HG02973 (cell line): ENCODE data around the gene RILPL2.
"Not testable (repeated sequence)": the region's sequence is repeated elsewhere in the genome, so short reads cannot be mapped to it uniquely, and the experiment has no call there.

Source experiments
- ATAC-seq: cut with Tn5 transposase; IDR thresholded peaks from one replicate; pipeline ENCODE4 v1.9.1; 2021; ENCODE audit warnings: moderate library complexity; ENCODE audit not compliant: unreplicated experiment

The RILPL2 gene

DNA sequence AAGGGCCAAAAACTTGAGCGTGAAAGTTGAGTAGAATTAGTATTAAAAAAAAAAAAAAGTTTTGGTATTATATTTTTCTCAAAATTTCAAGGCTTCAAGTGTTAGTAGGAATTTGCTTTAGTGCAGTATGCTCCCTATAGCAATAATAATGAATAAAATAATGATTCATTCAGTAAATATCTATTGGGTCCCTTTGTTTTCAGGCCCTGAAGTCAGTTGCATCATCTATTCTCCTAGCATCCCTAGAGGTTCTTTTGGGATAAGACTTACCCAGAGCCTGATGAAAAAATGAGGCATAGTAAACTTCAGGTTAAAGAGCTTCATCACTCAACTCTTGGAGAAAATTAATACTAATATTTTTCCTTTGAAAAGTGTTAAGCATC, 51.5 kb downstream of the RILPL2 start:
- ATAC-seq: no peak

DNA sequence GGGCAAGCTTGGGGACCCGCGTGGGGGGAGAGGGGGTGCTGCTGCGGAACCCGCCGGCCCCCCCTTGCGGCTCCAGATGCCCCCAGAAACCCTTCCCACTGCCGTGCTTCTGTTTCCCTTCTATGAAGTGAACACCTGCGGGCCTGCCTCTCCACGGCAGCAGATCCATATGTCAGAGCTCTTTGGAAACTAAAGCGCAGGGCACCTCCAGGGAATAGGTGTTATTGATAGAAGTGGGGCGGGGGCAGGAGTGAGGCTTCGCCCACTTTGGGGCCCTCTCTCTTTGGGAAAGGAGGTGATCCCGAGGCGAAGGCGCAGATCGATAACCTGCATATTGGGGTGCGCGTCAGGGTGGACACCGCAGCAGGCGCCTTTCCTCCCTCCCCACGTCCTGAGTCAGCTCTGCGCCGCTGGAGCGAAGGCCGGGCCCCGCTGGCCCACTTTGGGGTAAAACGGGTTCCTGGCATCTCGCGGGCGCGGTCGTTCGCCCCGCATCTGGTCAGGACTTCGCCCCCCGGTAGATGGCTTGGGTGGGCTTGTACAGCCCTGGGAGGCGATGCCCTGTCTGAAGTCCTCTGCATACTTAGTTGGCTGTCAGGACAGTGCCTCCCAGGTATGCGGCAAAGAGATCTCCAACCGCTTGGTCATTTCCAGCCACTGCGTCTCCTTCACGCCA, 52.0 kb downstream of the RILPL2 start:
- no peak for ATAC-seq

DNA sequence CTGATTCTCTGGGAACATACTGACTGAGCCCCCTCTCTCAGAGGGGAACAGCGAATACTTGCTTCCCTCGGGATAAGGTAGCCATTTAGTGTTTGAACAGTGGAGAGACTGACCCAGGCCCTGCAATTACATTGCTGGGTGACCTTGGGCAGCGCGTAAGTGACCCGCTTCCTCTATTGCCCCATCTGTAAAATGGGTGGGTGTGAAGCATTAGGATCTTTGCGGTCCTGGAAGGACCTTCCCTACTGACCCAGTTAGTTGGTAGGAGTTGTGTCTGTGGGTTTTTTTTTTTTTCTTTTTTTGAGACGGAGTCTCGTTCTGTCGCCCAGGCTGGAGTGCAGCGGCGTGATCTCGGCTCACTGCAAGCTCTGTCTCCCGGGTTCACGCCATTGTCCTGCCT, 53.8 kb downstream of the RILPL2 start:
- no peak for ATAC-seq

DNA sequence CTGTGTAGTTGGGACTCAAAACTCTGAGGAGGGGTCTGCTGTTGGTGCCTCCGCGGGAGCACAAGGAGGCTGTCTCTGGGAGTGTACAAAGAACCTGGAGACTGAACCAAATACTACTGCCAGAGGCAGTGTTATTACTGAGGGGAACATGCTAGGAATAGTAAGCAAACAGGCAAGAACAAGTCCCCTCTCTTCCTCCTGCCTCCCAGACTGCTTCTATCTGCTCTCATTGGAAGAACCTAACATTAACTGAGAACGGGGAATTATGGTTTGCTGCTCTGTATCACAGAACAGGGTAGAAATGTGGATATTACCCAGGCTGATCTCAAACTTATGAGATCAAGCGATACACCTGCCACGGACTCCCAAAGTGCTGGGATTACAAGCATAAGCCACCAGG, 57.1 kb downstream of the RILPL2 start:
- no peak for ATAC-seq

DNA sequence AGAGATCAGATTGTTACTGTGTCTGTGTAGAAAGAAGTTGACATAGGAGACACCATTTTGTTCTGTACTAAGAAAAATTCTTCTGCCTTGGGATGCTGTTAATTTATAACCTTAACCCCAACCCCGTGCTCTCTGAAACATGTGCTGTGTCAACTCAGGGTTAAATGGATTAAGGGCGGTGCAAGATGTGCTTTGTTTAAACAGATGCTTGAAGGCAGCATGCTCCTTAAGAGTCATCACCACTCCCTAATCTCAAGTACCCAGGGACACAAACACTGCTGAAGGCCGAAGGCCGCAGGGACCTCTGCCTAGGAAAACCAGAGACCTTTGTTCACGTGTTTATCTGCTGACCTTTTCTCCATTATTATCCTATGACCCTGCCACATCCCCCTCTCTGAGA, 64.1 kb downstream of the RILPL2 start:
- ATAC-seq: not testable (repeated sequence)

DNA sequence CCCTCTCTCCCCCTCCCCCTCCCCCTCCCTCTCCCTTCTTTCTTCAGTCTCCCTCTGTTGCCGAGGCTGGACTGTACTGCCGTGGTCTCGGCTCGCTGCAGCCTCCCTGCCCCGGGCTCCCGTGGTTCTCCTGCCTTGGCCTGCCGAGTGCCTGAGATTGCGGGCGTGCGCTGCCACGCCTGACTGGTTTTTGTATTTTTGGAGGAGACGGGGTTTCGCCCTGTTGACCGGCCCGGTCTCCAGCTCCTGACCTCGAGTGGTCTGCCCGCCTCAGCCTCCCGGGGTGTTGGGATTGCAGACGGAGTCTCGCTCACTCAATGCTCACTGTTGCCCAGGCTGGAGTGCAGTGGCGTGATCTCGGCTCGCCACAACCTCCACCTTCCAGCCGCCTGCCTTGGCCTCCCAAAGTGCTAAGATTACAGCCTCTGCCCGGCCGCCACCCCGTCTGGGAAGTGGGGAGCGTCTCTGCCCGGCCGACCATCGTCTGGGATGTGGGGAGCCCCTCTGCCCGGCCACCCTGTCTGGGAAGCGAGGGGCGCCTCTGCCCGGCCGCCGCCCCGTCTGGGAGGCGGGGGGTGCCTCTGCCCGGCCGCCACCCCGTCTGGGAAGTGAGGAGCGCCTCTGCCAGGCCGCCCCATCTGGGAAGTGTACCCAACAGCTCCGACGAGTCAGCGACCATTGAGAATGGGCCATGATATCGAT, 64.7 kb downstream of the RILPL2 start:
- not testable (repeated sequence) for ATAC-seq

DNA sequence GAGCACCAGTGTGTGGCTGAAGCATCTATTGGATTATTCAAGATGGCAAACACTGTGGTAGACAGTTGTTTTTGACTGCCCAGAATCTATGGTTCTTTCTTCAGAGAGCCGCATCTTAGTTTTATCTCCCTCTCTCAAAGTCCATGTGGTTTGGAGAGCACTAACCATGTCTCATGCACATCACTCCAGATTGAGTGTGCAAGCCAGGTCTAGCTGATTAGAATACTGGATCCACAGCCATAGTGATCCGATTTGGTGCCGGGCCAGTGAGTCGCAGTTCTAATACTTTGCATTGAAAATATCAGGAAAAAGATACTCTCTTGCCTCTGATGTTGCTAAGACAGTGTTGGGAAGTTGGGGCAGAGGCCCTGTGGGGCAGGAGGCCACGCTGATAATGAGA, 67.3 kb downstream of the RILPL2 start:
- ATAC-seq: no peak

DNA sequence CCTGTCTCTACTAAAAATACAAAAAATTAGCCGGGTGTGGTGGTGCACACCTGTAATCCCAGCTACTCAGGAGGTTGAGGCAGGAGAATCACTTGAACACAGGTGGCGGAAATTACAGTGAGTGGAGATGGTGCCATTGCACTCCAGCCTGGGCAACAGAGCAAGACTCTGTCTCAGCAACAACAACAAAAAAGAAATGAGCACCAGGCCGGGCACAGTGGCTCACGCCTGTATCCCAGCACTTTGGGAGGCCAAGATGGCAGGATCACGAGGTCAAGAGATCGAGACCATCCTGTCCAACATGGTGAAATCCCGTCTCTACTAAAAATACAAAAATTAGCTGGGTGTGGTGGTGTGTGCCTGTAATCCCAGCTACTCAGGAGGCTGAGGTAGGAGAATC, 68.1 kb downstream of the RILPL2 start:
- ATAC-seq: not testable (repeated sequence)

DNA sequence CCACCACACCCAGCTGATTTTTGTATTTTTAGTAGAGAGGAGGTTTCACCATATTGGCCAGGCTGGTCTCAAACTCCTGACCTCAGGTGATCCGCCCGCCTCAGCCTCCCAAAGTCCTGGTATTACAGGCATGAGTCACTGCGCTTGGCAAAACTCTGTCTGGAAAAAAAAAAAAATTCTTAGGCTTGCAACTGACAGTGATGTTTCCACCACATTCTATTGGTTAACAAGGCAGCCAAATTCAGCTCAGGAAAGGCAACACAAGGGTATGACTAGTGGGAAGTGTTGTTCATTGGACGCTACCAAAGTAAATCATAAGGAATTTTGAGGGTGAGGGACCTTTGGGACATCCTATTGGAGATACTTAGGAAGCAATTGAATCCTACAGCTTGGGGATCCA, 69.0 kb downstream of the RILPL2 start:
- no peak for ATAC-seq
